Hepatocyte (in vitro differentiated cells): ENCODE measurements around the gene DES.

Experiments
- EZH2 ChIP-seq: fragments of 200-600 bp; sonication (generic); IDR thresholded peaks from 2 replicates; pipeline ENCODE4 v1.6.1; 2016; ENCODE audit warnings: antibody characterized with exemption, mild to moderate bottlenecking, borderline replicate concordance
- TF ChIP-seq, protein P1 (sequence below): fragments of 200-600 bp; sonication (generic); IDR thresholded peaks from 2 replicates; pipeline ENCODE4 v1.5.1; 2016; ENCODE audit warnings: antibody characterized with exemption, mild to moderate bottlenecking; ENCODE audit not compliant: poor library complexity

DNA sequence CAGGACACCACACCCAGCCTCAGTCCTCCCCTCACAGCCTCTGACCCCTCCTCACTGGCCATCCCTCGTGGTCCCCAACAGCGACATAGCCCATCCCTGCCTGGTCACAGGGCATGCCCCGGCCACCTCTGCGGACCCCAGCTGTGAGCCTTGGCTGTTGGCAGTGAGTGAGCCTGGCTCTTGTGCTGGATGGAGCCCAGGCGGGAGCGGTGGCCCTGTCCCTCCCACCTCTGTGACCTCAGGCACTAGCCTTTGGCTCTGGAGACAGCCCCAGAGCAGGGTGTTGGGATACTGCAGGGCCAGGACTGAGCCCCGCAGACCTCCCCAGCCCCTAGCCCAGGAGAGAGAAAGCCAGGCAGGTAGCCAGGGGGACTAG lies 7.9 kb downstream of the DES start:
- TF ChIP-seq, protein P1, sequence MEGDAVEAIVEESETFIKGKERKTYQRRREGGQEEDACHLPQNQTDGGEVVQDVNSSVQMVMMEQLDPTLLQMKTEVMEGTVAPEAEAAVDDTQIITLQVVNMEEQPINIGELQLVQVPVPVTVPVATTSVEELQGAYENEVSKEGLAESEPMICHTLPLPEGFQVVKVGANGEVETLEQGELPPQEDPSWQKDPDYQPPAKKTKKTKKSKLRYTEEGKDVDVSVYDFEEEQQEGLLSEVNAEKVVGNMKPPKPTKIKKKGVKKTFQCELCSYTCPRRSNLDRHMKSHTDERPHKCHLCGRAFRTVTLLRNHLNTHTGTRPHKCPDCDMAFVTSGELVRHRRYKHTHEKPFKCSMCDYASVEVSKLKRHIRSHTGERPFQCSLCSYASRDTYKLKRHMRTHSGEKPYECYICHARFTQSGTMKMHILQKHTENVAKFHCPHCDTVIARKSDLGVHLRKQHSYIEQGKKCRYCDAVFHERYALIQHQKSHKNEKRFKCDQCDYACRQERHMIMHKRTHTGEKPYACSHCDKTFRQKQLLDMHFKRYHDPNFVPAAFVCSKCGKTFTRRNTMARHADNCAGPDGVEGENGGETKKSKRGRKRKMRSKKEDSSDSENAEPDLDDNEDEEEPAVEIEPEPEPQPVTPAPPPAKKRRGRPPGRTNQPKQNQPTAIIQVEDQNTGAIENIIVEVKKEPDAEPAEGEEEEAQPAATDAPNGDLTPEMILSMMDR: no peak
- TF ChIP-seq EZH2: no peak
